GM20000 (cell line): ENCODE measurements around the gene TMBIM1.

Experiments
- DNase-seq: peaks from one replicate; pipeline ENCODE4 v3.0.0; 2012; ENCODE audit warnings: low spot score
- TF ChIP-seq, protein P1 (sequence below): IDR thresholded peaks from 2 replicates; pipeline ENCODE4 v1.5.1; 2012; ENCODE audit warnings: mild to moderate bottlenecking, control low read depth; ENCODE audit errors: extremely low read depth, missing control alignments

The TMBIM1 gene

DNA sequence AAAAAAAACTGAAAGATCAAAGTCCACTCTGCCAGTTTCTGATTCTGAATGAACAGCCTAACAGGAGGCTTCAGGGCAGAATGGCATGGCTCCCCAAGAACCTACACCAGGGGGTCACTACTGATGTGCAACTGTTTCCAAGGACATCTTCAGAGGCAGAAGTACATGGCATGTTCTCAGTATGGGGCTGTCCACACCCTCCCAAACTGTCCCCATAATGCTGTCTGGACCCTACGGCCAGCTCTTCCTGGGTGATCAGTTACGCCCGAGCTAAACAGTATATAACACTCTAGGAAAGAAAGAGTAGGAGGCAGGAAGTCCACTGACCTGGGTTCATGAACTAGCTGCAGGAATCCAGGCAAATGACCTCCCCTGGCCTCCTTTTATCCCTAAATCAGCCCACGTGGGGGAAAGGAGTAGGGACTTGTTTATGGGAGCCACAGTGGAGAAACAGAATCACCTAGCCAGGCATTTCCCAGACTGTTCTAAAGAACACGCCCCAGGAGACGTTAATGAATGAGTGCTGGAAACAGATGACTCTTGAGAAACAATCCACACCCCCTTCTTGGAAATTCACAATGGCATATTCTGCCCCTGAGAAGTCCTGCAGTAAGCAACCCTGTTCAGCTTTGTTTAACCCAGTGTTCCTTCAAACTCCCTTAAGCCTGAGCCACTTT lies 2.5 kb downstream of the TMBIM1 start:
- TF ChIP-seq, protein P1, sequence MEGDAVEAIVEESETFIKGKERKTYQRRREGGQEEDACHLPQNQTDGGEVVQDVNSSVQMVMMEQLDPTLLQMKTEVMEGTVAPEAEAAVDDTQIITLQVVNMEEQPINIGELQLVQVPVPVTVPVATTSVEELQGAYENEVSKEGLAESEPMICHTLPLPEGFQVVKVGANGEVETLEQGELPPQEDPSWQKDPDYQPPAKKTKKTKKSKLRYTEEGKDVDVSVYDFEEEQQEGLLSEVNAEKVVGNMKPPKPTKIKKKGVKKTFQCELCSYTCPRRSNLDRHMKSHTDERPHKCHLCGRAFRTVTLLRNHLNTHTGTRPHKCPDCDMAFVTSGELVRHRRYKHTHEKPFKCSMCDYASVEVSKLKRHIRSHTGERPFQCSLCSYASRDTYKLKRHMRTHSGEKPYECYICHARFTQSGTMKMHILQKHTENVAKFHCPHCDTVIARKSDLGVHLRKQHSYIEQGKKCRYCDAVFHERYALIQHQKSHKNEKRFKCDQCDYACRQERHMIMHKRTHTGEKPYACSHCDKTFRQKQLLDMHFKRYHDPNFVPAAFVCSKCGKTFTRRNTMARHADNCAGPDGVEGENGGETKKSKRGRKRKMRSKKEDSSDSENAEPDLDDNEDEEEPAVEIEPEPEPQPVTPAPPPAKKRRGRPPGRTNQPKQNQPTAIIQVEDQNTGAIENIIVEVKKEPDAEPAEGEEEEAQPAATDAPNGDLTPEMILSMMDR, result no peak
- no peak for DNase-seq

DNA sequence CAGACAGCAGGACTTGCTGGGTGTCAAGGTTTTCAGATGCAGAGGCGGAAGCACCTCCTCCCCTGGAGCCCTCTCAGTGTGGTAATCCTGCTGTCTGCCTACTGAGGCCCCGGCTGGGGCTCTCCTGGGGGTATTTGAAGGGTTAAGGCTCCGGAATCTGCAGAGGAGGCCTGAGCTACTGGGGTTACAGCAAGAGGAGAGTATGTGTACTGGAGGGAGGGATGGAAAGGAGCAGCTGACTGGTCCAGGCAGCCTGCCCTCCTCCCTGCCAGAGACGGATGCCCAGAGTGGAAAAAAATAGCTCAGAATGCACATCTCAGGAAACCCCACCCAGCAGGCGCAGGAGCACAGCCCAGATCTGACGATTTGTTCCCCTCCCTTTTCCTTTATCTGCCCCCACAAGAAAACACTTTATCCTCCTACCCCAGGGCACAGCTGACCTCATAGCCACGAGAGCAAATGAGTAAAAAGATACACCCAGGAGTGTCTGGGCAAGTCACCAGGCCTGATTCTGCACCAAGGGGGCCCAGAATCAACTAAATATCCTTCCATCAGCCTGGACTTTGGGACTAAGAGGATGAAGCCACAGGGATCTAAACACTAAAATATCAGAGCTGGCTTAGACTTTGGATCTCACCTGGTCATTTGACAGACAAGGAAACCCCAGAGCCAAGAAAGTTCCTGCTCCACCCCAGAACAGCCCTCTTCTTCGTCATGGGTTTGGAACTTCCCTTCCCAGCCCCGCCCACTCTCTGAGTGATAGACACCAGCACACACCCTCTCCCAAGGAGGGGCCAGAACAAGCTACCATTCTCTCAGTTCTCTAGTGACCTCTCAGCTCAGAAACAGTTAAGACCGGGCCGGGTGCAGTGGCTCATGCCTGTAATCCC lies 5.5 kb downstream of the TMBIM1 start:
- peak; percentile 89 for DNase-seq

DNA sequence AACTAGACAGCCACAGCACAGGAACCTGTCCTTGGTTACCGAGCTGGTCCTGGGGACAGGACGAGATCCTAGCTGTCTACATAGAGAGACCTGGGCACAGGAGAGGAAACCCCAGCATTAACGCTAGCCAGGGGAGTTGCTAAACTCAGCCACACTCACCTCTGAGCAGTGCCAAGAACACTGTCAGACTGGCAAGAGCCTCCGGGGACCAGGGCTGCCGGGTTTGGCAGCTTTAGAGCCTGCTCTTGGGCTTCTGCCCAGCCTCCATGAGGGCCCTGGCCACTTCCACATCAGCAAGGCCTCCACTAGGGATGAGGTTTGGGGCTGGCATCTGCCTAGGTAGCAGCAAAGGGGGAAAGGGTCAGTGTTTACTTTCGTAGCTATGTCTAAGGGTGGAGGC lies 6.7 kb downstream of the TMBIM1 start:
- DNase-seq, result no peak
- TF ChIP-seq, protein P1, result no peak

More for the DNA sequence above, 5.5 kb downstream of the TMBIM1 start:
- TF ChIP-seq, protein P1, result no peak

DNA sequence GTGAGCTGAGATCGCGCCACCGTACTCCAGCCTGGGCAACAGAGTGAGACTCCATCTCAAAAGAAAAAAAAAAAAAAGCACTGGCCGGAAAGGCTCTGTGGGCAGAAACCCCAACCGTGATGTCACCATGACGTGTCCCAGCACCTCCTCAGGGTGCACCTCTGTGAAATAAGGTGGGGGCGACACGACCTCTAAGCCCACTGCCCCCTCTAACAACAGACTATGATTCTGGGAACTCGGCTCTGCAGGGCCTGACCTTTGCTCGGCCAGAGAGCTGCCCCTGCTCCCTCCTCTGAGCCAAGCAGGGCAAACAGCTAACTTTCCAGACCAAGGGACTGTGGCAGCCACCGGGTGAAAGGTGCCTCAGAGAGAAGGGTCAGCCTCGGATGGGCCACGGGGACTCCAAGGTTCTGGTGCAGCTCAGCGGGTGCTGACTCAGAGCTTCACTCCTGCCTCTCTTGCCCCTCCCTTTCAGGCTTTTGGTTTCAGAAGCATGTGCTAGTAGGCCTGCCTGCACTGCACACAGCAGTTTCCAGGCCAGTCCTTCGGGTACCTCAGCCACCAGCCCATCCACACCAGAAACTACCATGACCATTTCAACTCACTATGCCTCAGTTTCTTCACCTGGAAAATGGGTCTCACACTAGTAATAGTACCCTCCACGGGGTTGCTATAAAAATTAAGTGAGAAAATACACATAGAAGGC lies 8.0 kb downstream of the TMBIM1 start:
- TF ChIP-seq, protein P1, result no peak
- peak; percentile 64 for DNase-seq

DNA sequence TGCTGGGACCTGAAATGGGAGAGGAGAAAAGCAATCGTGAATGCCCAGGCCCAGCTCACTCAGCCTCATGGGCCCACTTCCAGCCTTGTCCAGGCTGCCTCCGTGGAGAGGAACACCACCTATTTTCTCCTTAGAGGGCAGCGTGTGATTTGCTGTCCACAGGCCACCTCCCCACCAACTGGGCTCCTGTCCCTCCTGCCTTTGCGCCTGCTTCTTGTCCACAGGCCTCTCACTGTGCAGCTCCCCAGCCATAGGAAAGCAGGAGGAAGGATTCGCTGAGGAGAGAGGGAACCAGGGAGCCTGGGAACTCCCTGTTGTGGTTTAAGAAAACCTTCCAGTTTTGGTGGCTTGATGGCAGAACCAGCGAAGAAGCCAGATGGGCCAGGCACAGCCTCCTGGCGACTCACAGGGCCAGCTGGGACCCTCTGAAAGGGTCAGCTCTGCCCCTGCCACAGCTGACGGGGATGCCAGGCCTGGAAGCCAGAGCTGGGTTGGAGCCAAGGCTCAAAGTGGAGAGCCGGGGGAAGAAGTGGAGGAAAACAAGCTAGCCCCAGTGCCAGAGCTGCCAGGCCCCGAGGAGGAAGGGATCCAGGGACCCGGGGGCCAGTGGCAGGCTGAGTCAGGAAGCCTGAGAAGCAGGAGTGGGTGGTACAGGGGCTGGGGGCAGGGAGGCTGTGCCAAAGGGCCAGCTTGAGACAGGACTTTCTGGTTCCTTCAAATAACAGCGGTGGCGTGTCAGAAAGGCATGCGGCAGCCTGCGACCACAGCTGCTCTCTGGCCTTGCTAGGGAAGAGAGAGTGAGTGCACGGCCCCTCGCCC lies 9.9 kb downstream of the TMBIM1 start:
- no peak for DNase-seq
- TF ChIP-seq, protein P1, result no peak

DNA sequence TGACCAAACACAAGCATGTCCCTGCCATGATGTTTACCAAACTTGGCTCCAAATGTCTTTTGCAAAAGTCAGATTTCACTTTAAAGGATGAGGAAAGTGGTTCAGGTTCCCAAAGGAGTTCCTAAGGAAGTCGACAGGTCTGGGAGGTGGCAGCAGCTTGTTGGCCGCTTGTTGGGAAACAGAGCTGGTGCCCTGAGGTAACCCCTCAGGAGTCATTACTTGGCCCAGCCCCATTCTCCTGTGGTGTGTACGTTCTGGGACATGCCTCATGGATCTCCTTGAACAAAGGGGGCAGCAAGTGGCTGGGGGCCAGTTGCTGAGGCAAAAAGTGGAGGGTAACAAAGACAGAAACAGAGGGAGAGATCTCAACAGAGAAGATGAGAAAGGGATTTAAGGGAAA lies 10.9 kb downstream of the TMBIM1 start:
- DNase-seq, result no peak
- TF ChIP-seq, protein P1, result no peak
